Sigmoid colon (tissue), 7 donors: ENCODE results near the gene WNK2. TPM values are rescaled to one million over a fixed set of nuclear protein-coding genes. Genes with fewer than 3 reads are reported as not detected.

Source experiments
- DNase-seq: peaks from one replicate; pipeline ENCODE4 v3.0.0-alpha.2; 2019
- H3K27ac ChIP-seq, 4 donors: fragments of 200-600 bp; sonication (generic); one replicate each; pipeline ENCODE4 v1.5.1; 2016 to 2019; ENCODE audit warnings: mild to moderate bottlenecking in 1 of 4
- H3K27me3 ChIP-seq, 3 donors: fragments of 200-600 bp; sonication (generic); one replicate each; pipeline ENCODE4 v1.5.1; 2019; ENCODE audit warnings: mild to moderate bottlenecking in 1 of 3
- H3K36me3 ChIP-seq, 4 donors: fragments of 200-600 bp; sonication (generic); one replicate each; pipeline ENCODE4 v1.5.1; 2016 to 2019
- H3K4me1 ChIP-seq, 4 donors: fragments of 200-600 bp; sonication (generic); one replicate each; pipeline ENCODE4 v1.5.1; 2017 to 2019
- H3K4me3 ChIP-seq, 4 donors: fragments of 200-600 bp; sonication (generic); one replicate each; pipeline ENCODE4 v1.5.1; 2017 to 2019; ENCODE audit warnings: mild to moderate bottlenecking in 2 of 4, moderate library complexity in 1 of 4
- H3K9me3 ChIP-seq, 4 donors: fragments of 200-600 bp in 3 of 4; sonication (generic) in 3 of 4; one replicate each; pipeline versions ENCODE4 v1.5.1 to v1.6.1; 2013 to 2019
- CTCF ChIP-seq, 4 experiments: fragments of 450-650 bp in 3 of 4; fragments of 200-600 bp in 1 of 4; IDR thresholded peaks; one replicate each; pipeline ENCODE4 v1.5.1; 2016 to 2019; ENCODE audit warnings: antibody characterized with exemption in 4 of 4, mild to moderate bottlenecking in 3 of 4, moderate library complexity in 2 of 4
- EP300 ChIP-seq, 4 donors: sonication (generic); formaldehyde crosslinking; IDR thresholded peaks; one replicate each; pipeline ENCODE4 v1.6.1; 2017; ENCODE audit warnings: antibody characterized with exemption in 4 of 4
- POLR2A ChIP-seq, 2 donors: fragments of 450-650 bp; IDR thresholded peaks; one replicate each; pipeline ENCODE4 v1.6.1; 2016; ENCODE audit warnings: antibody characterized with exemption in 2 of 2, mild to moderate bottlenecking in 2 of 2, moderate library complexity in 2 of 2
- POLR2AphosphoS5 ChIP-seq, 4 donors: sonication (generic); formaldehyde crosslinking; IDR thresholded peaks; one replicate each; pipeline ENCODE4 v1.6.1; 2017; ENCODE audit warnings: antibody characterized with exemption in 4 of 4
- WGBS, 2 donors: extraction: QIAGEN DNeasy Blood & Tissue Kit; methylation state at CpG; one replicate each; pipeline ENCODE4 v1.1.7; 2013; 5-methylcytosine and 5-hydroxymethylcytosine counted together
- intact Hi-C: fragments of 100-400 bp; cut with DNase I; formaldehyde crosslinking; loops from one replicate; pipeline ENCODE4 v1.15.1; 2023
- polyA plus RNA-seq, 3 donors: library from polyadenylated mRNA; stranded (reverse); fragments of 200-250 nt; gene quantifications; one replicate each; pipeline ENCODE4 v1.2.3, GENCODE V29; 2013
- total RNA-seq, 4 donors: library from RNA; depleted of rRNA; stranded (reverse); fragments of >200 nt; gene quantifications; one replicate each; pipeline ENCODE4 v1.1.0, GENCODE V29; 2016
- donor health status: healthy with polysubstance abuse.
- donor health status: Bipolar disorder and iron deficiency.
- donor health status: healthy.

WNK2 gene
- total and polyA plus RNA-seq, 7 donors: 12.6 to 95.8 (median 20.0) TPM

DNA sequence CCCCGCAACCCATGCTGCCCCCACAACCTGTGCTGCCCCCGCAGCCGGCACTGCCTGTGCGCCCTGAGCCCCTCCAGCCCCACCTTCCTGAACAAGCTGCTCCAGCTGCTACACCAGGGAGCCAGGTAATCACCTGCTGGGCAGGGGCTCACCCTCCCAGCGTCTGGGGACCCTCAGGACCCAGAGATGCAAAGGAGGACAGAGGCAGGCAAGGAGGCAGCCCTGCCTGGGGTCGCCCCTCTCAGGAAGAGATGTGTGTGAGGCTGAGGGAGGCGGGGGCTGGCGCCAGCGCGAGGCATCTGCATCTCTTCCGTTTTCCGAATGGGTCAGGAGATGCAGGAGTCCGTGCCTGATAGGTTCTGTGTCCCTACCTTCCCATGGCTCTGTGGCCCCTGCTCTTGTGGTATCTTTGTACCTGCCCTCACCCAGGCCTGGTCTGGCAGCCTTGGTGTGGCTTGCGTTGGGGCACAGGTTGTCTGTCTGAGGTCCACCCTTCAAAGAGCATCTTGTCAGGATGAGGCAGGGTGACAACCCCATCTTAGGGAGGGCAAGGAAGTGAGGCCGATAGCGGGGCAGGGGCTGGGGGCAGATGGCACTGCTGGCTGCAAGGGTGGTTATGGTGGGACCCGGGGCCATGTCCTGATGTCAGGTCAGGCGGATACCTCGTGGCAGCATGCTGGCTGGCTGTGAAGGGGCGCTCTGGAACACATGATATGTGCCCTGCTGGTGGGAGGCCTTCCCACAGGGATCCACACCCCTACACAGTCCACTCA is 75.7 kb downstream of the WNK2 start:
- Histone ChIP-seq H3K9me3 (no peaks in the 10 kb centered on the region), H3K4me3 (no peak overlapping the region), H3K36me3 (peaks cover 0 to 87% (median 15%) of the 10 kb centered on the region in 4 donors), H3K27ac (no peak overlapping the region), H3K4me1 (no peaks in the 10 kb centered on the region), H3K27me3 (no peaks in the 10 kb centered on the region)
- TF ChIP-seq POLR2A (IDR thresholded peaks at IDR 0.05) (no peak), CTCF (IDR thresholded peaks at IDR 0.05) (no peak), EP300 (IDR thresholded peaks at IDR 0.05) (no peak), POLR2AphosphoS5 (IDR thresholded peaks at IDR 0.05) (no peak)
- intact Hi-C loops: no loop called here
- DNase-seq: peak; percentile 40
- WGBS, 2 donors: 86 to 87% methylated on average over 20 of the region's 20 CpGs

GRCh38 chr9:93260263-93261066 is 76.5 kb downstream of the WNK2 start:
- intact Hi-C loops: no loop called here
- peaks cover 0 to 87% (median 18%) of the 10 kb centered on the region in 4 donors for H3K36me3 ChIP-seq
- 83 to 94% methylated on average over 12 of the region's 12 CpGs for WGBS, 2 donors
- no peak overlapping the region for H3K27ac ChIP-seq
- no peaks in the 10 kb centered on the region for H3K27me3 ChIP-seq
- DNase-seq: peak; percentile 58
- no peaks in the 10 kb centered on the region for H3K4me1 ChIP-seq
- H3K4me3 ChIP-seq: no peak overlapping the region
- no peaks in the 10 kb centered on the region for H3K9me3 ChIP-seq
- TF ChIP-seq POLR2AphosphoS5 (IDR thresholded peaks at IDR 0.05): no peak
- TF ChIP-seq CTCF (IDR thresholded peaks at IDR 0.05): no peak
- TF ChIP-seq EP300 (IDR thresholded peaks at IDR 0.05): no peak
- no peak for TF ChIP-seq POLR2A (IDR thresholded peaks at IDR 0.05)

GRCh38 chr9:93261281-93261680 is 77.3 kb downstream of the WNK2 start:
- H3K27me3 ChIP-seq: no peaks in the 10 kb centered on the region
- peak; percentile 28 for DNase-seq
- H3K27ac ChIP-seq: no peak overlapping the region
- H3K36me3 ChIP-seq: peaks cover 0 to 91% (median 18%) of the 10 kb centered on the region in 4 donors
- 59 to 83% methylated on average over 10 of the region's 10 CpGs for WGBS, 2 donors
- no peak overlapping the region for H3K4me3 ChIP-seq
- intact Hi-C loops: no loop called here
- H3K4me1 ChIP-seq: no peaks in the 10 kb centered on the region
- no peak for TF ChIP-seq POLR2AphosphoS5 (IDR thresholded peaks at IDR 0.05)
- no peak for TF ChIP-seq CTCF (IDR thresholded peaks at IDR 0.05)
- TF ChIP-seq EP300 (IDR thresholded peaks at IDR 0.05): no peak
- TF ChIP-seq POLR2A (IDR thresholded peaks at IDR 0.05): no peak
- no peaks in the 10 kb centered on the region for H3K9me3 ChIP-seq

DNA sequence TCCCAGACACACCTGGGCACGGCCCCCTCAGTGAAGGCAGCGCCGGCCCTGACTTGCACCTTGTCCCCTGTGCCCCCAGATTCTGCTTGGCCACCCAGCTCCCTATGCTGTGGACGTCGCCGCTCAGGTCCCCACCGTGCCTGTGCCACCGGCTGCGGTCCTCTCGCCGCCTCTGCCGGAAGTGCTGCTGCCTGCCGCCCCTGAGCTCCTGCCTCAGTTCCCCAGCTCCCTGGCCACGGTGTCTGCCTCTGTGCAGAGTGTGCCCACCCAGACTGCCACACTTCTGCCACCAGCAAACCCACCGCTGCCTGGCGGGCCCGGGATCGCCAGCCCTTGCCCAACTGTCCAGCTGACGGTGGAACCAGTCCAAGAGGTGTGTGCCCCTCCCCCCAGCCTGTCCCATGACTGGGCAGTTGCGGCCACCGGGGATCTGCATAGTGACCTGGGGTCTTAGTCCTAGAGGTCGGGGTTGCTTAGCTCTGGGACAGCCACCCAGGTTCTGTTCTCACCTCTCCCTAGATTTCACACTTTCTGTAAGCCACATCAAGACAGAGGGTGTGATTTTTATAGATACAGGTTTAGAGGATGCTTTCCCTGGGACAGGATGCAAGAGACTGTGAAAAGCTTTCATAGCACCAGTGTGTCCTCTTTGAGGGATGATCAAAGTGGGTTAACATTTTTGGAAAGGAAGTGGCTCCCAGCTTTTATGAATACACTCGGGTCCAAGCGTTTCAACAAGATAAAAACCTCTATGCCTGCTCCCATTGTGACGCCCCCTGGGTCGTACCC is 78.0 kb downstream of the WNK2 start:
- Histone ChIP-seq H3K36me3 (peaks cover under 1 to 91% (median 18%) of the 10 kb centered on the region in 4 donors), H3K27ac (no peak overlapping the region), H3K27me3 (no peaks in the 10 kb centered on the region), H3K9me3 (no peaks in the 10 kb centered on the region), H3K4me3 (no peak overlapping the region), H3K4me1 (no peaks in the 10 kb centered on the region)
- TF ChIP-seq POLR2A (IDR thresholded peaks at IDR 0.05) (no peak), EP300 (IDR thresholded peaks at IDR 0.05) (no peak), CTCF (IDR thresholded peaks at IDR 0.05) (no peak), POLR2AphosphoS5 (IDR thresholded peaks at IDR 0.05) (no peak)
- peak; percentile 67 for DNase-seq
- intact Hi-C loops: no loop called here
- WGBS, 2 donors: 75 to 87% methylated on average over 26 of the region's 26 CpGs
